Measurements from ENCODE around the gene DRD4. TPM values are rescaled to one million over a fixed set of nuclear protein-coding genes. Genes with fewer than 3 reads are reported as not detected.

The DRD4 gene
- total and polyA plus RNA-seq, 2 donors (not counting 1 experiment from before 2014, with no cell fraction given): not detected

DNA sequence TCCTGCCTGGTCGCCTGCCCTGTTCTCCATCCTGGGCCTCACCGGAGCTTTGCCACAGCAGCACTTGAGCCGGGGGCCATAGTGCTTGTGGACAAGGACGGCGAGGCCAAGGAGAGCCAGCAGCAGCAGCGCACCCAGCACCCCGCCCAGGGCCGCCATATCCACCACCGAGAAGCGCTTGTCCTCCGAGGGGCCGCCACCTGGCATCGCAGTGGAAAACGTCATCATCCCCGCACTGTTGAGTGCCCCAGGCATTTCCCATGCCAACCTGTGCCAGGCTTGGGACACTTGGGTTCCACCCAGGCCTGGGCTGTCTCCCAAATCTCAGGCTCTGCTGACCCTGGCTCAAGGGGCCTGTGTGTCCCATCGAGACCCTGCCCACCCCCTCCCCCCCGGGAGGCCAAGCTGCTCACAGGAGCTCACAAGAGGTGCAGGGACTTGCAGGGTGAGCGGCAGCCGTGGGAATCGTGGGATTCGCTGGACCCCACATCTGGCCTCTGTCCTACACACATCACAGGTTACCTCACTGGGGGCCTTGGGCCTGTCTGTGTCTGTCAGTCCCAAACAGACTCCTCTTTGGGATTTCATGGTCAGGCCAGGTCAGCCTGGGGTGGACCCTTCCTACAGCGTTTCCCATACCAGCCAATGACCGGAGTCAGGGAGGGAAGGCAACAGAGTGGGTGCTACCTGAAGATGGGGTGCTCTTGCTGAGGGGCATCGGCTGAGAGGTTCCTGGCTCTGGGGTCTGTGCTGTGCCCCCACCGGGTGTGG is 19.0 kb upstream of the DRD4 start:
- no peak overlapping the region for H2AFZ ChIP-seq (ENCODE audit: insufficient read depth, low read depth, low read length, poor library complexity, severe bottlenecking)
- peaks cover 6% of the 10 kb centered on the region for H3K79me2 ChIP-seq (ENCODE audit: control insufficient read depth, insufficient read depth, low read length)
- H3K9me3 Mint-ChIP-seq (ENCODE audit: insufficient read depth): no peaks in the 10 kb centered on the region
- H3K27ac Mint-ChIP-seq: peak overlapping the region; percentile 53
- ChIA-PET CTCF (no interaction called here), POLR2A (no interaction called here)
- H3K27ac ChIP-seq (ENCODE audit: low read length in 2 of 2): no peak overlapping the region
- H3K4me3 Mint-ChIP-seq: peak overlapping the region; percentile 41
- no peaks in the 10 kb centered on the region for H3K27me3 ChIP-seq (replicated peaks in 1 of 4; ENCODE audit: control extremely low read depth in 1 of 4, control insufficient read depth in 3 of 4, insufficient read depth in 4 of 4, low read length in 3 of 4)
- TF ChIP-seq, protein P1, sequence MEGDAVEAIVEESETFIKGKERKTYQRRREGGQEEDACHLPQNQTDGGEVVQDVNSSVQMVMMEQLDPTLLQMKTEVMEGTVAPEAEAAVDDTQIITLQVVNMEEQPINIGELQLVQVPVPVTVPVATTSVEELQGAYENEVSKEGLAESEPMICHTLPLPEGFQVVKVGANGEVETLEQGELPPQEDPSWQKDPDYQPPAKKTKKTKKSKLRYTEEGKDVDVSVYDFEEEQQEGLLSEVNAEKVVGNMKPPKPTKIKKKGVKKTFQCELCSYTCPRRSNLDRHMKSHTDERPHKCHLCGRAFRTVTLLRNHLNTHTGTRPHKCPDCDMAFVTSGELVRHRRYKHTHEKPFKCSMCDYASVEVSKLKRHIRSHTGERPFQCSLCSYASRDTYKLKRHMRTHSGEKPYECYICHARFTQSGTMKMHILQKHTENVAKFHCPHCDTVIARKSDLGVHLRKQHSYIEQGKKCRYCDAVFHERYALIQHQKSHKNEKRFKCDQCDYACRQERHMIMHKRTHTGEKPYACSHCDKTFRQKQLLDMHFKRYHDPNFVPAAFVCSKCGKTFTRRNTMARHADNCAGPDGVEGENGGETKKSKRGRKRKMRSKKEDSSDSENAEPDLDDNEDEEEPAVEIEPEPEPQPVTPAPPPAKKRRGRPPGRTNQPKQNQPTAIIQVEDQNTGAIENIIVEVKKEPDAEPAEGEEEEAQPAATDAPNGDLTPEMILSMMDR (IDR thresholded peaks at IDR 0.05): no peak
- no peak for TF ChIP-seq EZH2 (IDR thresholded peaks at IDR 0.05; ENCODE audit: borderline replicate concordance, insufficient read depth, low read depth, low read length, poor library complexity, severe bottlenecking)
- peaks cover 0 to 11% of the 10 kb centered on the region in 2 experiments for H3K36me3 ChIP-seq (replicated peaks in 1 of 2; ENCODE audit: control extremely low read depth in 1 of 2, control insufficient read depth in 1 of 2, extremely low read depth in 1 of 2, insufficient read depth in 2 of 2, low read length in 1 of 2)
- H3K9ac ChIP-seq (ENCODE audit: low read length): no peak overlapping the region
- no peak for DNase-seq
- peaks cover 14% of the 10 kb centered on the region for H3K4me1 Mint-ChIP-seq
- no peak overlapping the region for H3K4me3 ChIP-seq (ENCODE audit: control extremely low read depth in 1 of 5, extremely low read depth in 1 of 5, insufficient read depth in 1 of 5, low read depth in 2 of 5, low read length in 4 of 5)
- no peaks in the 10 kb centered on the region for H3K9me3 ChIP-seq (ENCODE audit: control extremely low read depth in 1 of 3, control insufficient read depth in 2 of 3, insufficient read depth in 1 of 3, low read length in 2 of 3)
- 92% methylated on average over 25 of the region's 25 CpGs for WGBS (ENCODE audit: insufficient coverage)
- no peak for ATAC-seq (ENCODE audit: low read depth)
- peaks cover under 1% of the 10 kb centered on the region for H3K27me3 Mint-ChIP-seq
- H4K20me1 ChIP-seq (ENCODE audit: control insufficient read depth, insufficient read depth, low read length, poor library complexity, severe bottlenecking): peaks cover 22% of the 10 kb centered on the region
- H3K4me1 ChIP-seq (ENCODE audit: control insufficient read depth in 2 of 2, insufficient read depth in 2 of 2, low read length in 2 of 2): peaks cover 18 to 31% of the 10 kb centered on the region in 2 donors
- H3K4me2 ChIP-seq (replicated peaks; ENCODE audit: low read depth, low read length, poor library complexity, severe bottlenecking): no peak overlapping the region
- intact Hi-C loops (cut with micrococcal nuclease): loop anchor here (2.0 to 10.0 kb wide), 3 partner anchors 49 to 187 kb away; partner anchors contain the start of gene PIDD1

Measured in B cell (primary cell).